Liver (tissue), 3 donors: ENCODE data around the gene AAGAB.

Experiments used
- CTCF ChIP-seq: fragments of 150-350 bp; IDR thresholded peaks from 2 replicates; pipeline ENCODE4 v1.5.1; 2017; ENCODE audit warnings: improper control_type of control experiment, low read depth, low read length; ENCODE audit not compliant: missing input control
- RXRA ChIP-seq, 2 donors: IDR thresholded peaks; 2 replicates each; pipeline ENCODE4 v1.6.1; 2017 to 2018; ENCODE audit warnings: antibody characterized with exemption in 2 of 2, mild to moderate bottlenecking in 1 of 2
- donor health status: healthy.
- donor health status: healthy.

GRCh38 chr15:67224889-67225288 lies 29.6 kb downstream of the AAGAB start:
- TF ChIP-seq RXRA (IDR thresholded peaks at IDR 0.05) (no peak), CTCF (no peak)
